Mesenchymal stem cell (in vitro differentiated cells and primary cell): ENCODE results near the gene NIPAL3.
A peak's percentile ranks its signal among the peaks of the same experiment; 100 is the strongest.

Experiments
- DNase-seq: peaks from one replicate; pipeline ENCODE4 v3.0.0-alpha.2; 2013
- H2AFZ ChIP-seq: one replicate; pipeline ENCODE4 v1.6.1; 2013; ENCODE audit warnings: low read depth, mild to moderate bottlenecking, control low read depth, inconsistent platforms, low read length, moderate library complexity
- H2AK5ac ChIP-seq: 2 replicates; pipeline ENCODE4 v1.6.1; 2013; ENCODE audit warnings: low read length, moderate library complexity, mild to moderate bottlenecking, inconsistent platforms; ENCODE audit not compliant: severe bottlenecking
- H2BK120ac ChIP-seq: one replicate; pipeline ENCODE4 v1.6.1; 2013; ENCODE audit warnings: low read depth, mild to moderate bottlenecking, inconsistent platforms, low read length, moderate library complexity
- H2BK12ac ChIP-seq, 2 experiments: one replicate each; pipeline ENCODE4 v1.6.1; 2013; ENCODE audit warnings: inconsistent platforms in 2 of 2, low read length in 2 of 2, mild to moderate bottlenecking in 2 of 2, moderate library complexity in 2 of 2, control low read depth in 1 of 2
- H2BK15ac ChIP-seq: one replicate; pipeline ENCODE4 v1.6.1; 2013; ENCODE audit warnings: mild to moderate bottlenecking, low read depth, inconsistent platforms; ENCODE audit not compliant: poor library complexity, severe bottlenecking
- H2BK5ac ChIP-seq: 2 replicates; pipeline ENCODE4 v1.6.1; 2013; ENCODE audit warnings: low read depth, mild to moderate bottlenecking, low read length, control low read depth, inconsistent platforms; ENCODE audit not compliant: poor library complexity, severe bottlenecking
- H3K14ac ChIP-seq, 2 experiments: one replicate each; pipeline ENCODE4 v1.6.1; 2013; ENCODE audit warnings: inconsistent platforms in 2 of 2, low read length in 2 of 2, control low read depth in 1 of 2, mild to moderate bottlenecking in 1 of 2, moderate library complexity in 1 of 2
- H3K18ac ChIP-seq, 2 experiments: one replicate each; pipeline ENCODE4 v1.6.1; 2013; ENCODE audit warnings: inconsistent platforms in 2 of 2, low read length in 2 of 2, control low read depth in 1 of 2, low read depth in 1 of 2, mild to moderate bottlenecking in 1 of 2
- H3K23ac ChIP-seq, 2 experiments: one replicate each; pipeline ENCODE4 v1.6.1; 2013; ENCODE audit warnings: inconsistent platforms in 2 of 2, low read length in 2 of 2, mild to moderate bottlenecking in 2 of 2, moderate library complexity in 2 of 2, control low read depth in 1 of 2
- H3K27ac ChIP-seq: 2 replicates; pipeline ENCODE4 v1.5.1; 2013; ENCODE audit warnings: mild to moderate bottlenecking, moderate library complexity, low read length, control low read depth, inconsistent platforms; ENCODE audit not compliant: poor library complexity, severe bottlenecking
- H3K27me3 ChIP-seq, 2 experiments: 2 replicates each; pipeline versions ENCODE4 v1.6.1 to v1.7.0; 2013; ENCODE audit warnings: low read length in 2 of 2, mild to moderate bottlenecking in 2 of 2, moderate library complexity in 2 of 2, control low read depth in 1 of 2, inconsistent platforms in 1 of 2; ENCODE audit not compliant: control insufficient read depth in 1 of 2, insufficient read depth in 1 of 2
- H3K36me3 ChIP-seq, 2 experiments: 2 replicates each; pipeline versions ENCODE4 v1.6.1 to v1.7.0; 2013; ENCODE audit warnings: low read length in 2 of 2, control low read depth in 1 of 2, inconsistent platforms in 1 of 2, low read depth in 1 of 2, mild to moderate bottlenecking in 1 of 2; ENCODE audit not compliant: insufficient read depth in 2 of 2, control insufficient read depth in 1 of 2
- H3K4ac ChIP-seq, 2 experiments: one replicate each; pipeline ENCODE4 v1.6.1; 2013; ENCODE audit warnings: inconsistent platforms in 2 of 2, low read length in 2 of 2, mild to moderate bottlenecking in 2 of 2, moderate library complexity in 2 of 2, control low read depth in 1 of 2, low read depth in 1 of 2
- H3K4me1 ChIP-seq: 2 replicates; pipeline ENCODE4 v1.6.1; 2013; ENCODE audit warnings: low read depth, low read length, control low read depth; ENCODE audit not compliant: control insufficient read depth, insufficient read depth
- H3K4me2 ChIP-seq: 2 replicates; pipeline ENCODE4 v1.6.1; 2013; ENCODE audit warnings: low read length, mild to moderate bottlenecking, inconsistent platforms; ENCODE audit not compliant: poor library complexity, severe bottlenecking
- H3K4me3 ChIP-seq, 2 experiments: 2 replicates each; pipeline versions ENCODE4 v1.5.1 to v1.7.0; 2013; ENCODE audit warnings: low read length in 2 of 2, mild to moderate bottlenecking in 2 of 2, control low read depth in 1 of 2, low read depth in 1 of 2; ENCODE audit not compliant: insufficient read depth in 1 of 2
- H3K79me1 ChIP-seq: replicated peaks from 2 replicates; pipeline ENCODE4 v1.6.1; 2013; ENCODE audit warnings: mild to moderate bottlenecking, control low read depth, low read length, inconsistent platforms; ENCODE audit not compliant: poor library complexity, severe bottlenecking
- H3K9ac ChIP-seq: 2 replicates; pipeline ENCODE4 v1.7.0; 2013; ENCODE audit warnings: mild to moderate bottlenecking, low read length, moderate library complexity
- H3K9me3 ChIP-seq: 2 replicates; pipeline ENCODE4 v1.7.0; 2013; ENCODE audit warnings: mild to moderate bottlenecking, low read length; ENCODE audit not compliant: control insufficient read depth
- H4K8ac ChIP-seq: one replicate; pipeline ENCODE4 v1.6.1; 2013; ENCODE audit warnings: inconsistent platforms, mild to moderate bottlenecking, low read length, moderate library complexity
- H4K91ac ChIP-seq: one replicate; pipeline ENCODE4 v1.6.1; 2013; ENCODE audit warnings: mild to moderate bottlenecking, low read length, inconsistent platforms
- WGBS: methylation state at CpG from one replicate; pipeline ENCODE4 v1.1.7; 2013; ENCODE audit warnings: mixed read lengths; 5-methylcytosine and 5-hydroxymethylcytosine counted together

Gene NIPAL3

DNA sequence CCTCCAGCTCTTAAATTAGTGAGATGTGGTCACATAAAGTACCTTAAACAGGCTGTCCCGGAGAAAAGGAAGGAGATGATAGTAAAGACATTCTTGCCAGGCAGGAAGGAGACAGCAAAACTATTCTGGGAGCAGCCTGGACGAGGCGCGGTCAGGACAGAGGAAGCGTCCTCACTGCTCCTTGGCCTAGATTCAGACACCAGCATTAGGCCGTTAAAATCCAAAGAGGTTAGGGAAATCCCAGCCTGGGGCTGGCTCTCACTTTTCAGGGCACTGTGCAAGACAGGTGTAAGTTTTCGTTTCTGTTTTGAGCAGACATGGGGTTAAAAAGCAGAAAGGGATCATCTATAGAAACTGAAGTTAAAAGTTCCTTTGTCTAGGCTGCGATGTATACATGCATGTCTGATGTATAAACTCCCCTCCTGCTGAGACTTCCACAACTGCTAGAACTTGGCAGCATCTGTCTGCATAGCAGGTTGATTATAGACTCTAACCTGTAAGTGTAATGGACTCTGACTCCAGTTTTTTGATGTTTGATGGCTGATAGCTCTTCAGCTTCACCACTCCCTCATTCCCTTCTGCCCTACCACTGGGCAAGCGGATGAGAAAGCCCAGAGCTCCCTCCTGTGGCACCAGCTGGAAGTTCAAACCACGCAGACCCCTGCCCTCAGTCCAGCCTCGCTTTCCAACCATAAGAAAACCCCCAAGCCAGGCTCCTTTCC is 23.6 kb upstream of the NIPAL3 start:
- Histone ChIP-seq H2AK5ac (peak overlapping the region; percentile 18), H3K9me3 (no peaks in the 10 kb centered on the region), H2BK5ac (no peak overlapping the region), H3K18ac (peak overlapping the region in 1 of 2 experiments; percentile 54), H2AFZ (peak overlapping the region; percentile 1), H2BK12ac (peak overlapping the region; percentile 38 to 85), H2BK15ac (no peak overlapping the region), H3K9ac (peak overlapping the region; percentile 83), H3K79me1 (peaks cover 3% of the 10 kb centered on the region), H3K4me3 (no peak overlapping the region), H3K4me1 (peaks cover 10% of the 10 kb centered on the region), H2BK120ac (peak overlapping the region; percentile 15), H3K27me3 (no peaks in the 10 kb centered on the region), H4K91ac (peak overlapping the region; percentile 54), H3K4ac (peak overlapping the region in 1 of 2 experiments; percentile 83), H3K27ac (no peak overlapping the region), H3K36me3 (peaks cover 0 to under 1% of the 10 kb centered on the region in 2 experiments), H3K4me2 (no peak overlapping the region), H4K8ac (peak overlapping the region; percentile 81), H3K14ac (no peak overlapping the region), H3K23ac (no peak overlapping the region)
- WGBS = 38% methylated on average over 9 of the region's 11 CpGs
- peak; percentile 78 for DNase-seq

DNA sequence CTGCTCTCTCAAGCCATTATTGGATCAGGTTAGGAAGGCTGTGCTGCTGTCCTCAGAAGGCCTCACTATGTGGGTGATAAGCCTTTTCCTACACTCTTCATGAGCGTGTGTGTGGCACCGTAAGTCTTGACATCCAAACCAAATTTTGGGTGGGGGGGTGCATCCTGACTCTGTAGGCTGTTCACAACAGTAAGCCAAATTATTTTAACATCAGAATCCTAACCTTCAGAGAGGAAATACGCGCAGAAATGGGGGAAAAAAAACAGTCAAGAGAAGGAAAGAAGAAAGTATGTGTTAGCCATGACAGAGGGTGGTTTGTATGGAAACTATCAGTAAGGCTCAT is 23.0 kb upstream of the NIPAL3 start:
- peaks cover 7% of the 10 kb centered on the region for H3K4me1 ChIP-seq
- no peaks in the 10 kb centered on the region for H3K9me3 ChIP-seq
- H3K14ac ChIP-seq = no peak overlapping the region
- 83% methylated on average over 2 of the region's 4 CpGs for WGBS
- no peaks in the 10 kb centered on the region for H3K27me3 ChIP-seq
- H4K91ac ChIP-seq = peak overlapping the region; percentile 54
- no peak overlapping the region for H2AFZ ChIP-seq
- H2AK5ac ChIP-seq = no peak overlapping the region
- peak overlapping the region in 1 of 2 experiments; percentile 83 for H3K4ac ChIP-seq
- peak overlapping the region; percentile 54 for H3K9ac ChIP-seq
- no peak overlapping the region for H2BK15ac ChIP-seq
- H3K4me3 ChIP-seq = no peak overlapping the region
- H4K8ac ChIP-seq = peak overlapping the region; percentile 81
- peak overlapping the region; percentile 38 to 85 for H2BK12ac ChIP-seq
- peaks cover 3% of the 10 kb centered on the region for H3K79me1 ChIP-seq
- H3K23ac ChIP-seq = no peak overlapping the region
- no peak overlapping the region for H3K27ac ChIP-seq
- peak overlapping the region; percentile 15 for H2BK120ac ChIP-seq
- DNase-seq = peak; percentile 36
- no peak overlapping the region for H2BK5ac ChIP-seq
- H3K18ac ChIP-seq = no peak overlapping the region
- no peak overlapping the region for H3K4me2 ChIP-seq
- H3K36me3 ChIP-seq = no peaks in the 10 kb centered on the region

DNA sequence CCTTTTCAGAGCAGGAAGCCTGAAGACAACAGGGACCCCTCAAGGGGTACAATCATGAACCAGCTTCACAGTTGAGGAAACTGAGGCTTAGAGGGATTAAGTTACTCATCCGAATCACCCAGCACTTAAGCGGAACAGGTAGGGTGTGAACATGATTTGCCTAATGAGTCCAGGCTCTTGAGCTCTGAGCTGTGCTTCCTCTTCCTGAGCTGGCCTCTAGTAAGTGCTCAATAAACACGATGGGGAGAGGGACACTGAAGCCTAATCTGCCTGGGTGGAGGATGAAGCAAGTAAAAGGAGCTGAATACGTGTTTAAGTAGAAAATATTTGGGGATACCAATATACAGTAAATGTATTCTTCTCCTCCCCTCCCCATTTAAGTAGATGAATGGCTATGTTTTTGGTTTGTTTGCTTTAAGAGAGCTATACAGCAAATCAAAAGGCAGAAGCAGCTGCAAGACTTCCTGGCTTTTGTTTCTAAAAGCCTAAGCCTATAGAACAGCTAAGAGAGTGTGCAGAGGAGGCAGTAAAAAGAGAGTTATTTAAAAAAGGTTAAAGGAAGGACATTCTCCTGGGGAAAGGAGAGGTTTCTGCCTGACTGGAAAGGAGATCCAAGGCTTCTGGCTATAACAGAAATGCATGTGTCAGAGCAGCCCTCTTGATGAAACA is 22.5 kb upstream of the NIPAL3 start:
- Histone ChIP-seq H2BK15ac (no peak overlapping the region), H3K4ac (peak overlapping the region in 1 of 2 experiments; percentile 60), H3K23ac (no peak overlapping the region), H4K8ac (no peak overlapping the region), H3K9ac (peak overlapping the region; percentile 54), H2AK5ac (no peak overlapping the region), H3K27ac (no peak overlapping the region), H3K4me3 (no peak overlapping the region), H2BK120ac (no peak overlapping the region), H3K4me2 (no peak overlapping the region), H3K36me3 (no peaks in the 10 kb centered on the region), H3K14ac (no peak overlapping the region), H4K91ac (no peak overlapping the region), H3K79me1 (peaks cover 3% of the 10 kb centered on the region), H3K4me1 (peaks cover 5% of the 10 kb centered on the region), H2BK12ac (peak overlapping the region; percentile 51 to 80), H2BK5ac (no peak overlapping the region), H2AFZ (peak overlapping the region; percentile 46), H3K9me3 (no peaks in the 10 kb centered on the region), H3K18ac (peak overlapping the region; percentile 3 to 54), H3K27me3 (no peaks in the 10 kb centered on the region)
- 76% methylated on average over 3 of the region's 4 CpGs for WGBS
- DNase-seq = peak; percentile 39

DNA sequence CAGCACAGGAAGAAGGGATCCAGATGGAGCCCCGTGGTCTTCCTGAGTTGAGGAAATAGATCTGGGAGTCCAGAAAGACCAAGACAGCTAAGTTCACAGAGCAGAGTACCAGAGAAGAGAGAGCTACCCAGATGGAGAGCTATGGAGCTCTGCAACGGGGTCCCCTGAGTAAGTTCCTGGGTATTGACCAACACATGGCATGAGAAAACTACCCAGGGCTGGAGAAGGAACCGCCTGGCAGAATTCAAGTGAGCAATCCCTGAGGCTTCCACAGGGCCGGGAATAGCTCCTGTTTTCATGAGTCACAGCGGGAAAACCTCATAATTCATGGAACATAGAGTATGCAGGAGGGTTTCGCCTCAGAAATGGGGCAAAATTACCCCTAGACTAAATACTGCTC is 21.7 kb upstream of the NIPAL3 start:
- peak overlapping the region in 1 of 2 experiments; percentile 57 for H3K18ac ChIP-seq
- H3K4me1 ChIP-seq = peaks cover 2% of the 10 kb centered on the region
- H2BK15ac ChIP-seq = peak overlapping the region; percentile 20
- H2AFZ ChIP-seq = no peak overlapping the region
- H3K23ac ChIP-seq = no peak overlapping the region
- H4K8ac ChIP-seq = peak overlapping the region; percentile 88
- no peaks in the 10 kb centered on the region for H3K27me3 ChIP-seq
- no peaks in the 10 kb centered on the region for H3K36me3 ChIP-seq
- H3K79me1 ChIP-seq = peaks cover 3% of the 10 kb centered on the region
- WGBS = 23% methylated on average over 6 of the region's 6 CpGs
- H2AK5ac ChIP-seq = no peak overlapping the region
- no peak overlapping the region for H3K4me2 ChIP-seq
- peak overlapping the region in 1 of 2 experiments; percentile 73 for H3K4ac ChIP-seq
- no peak overlapping the region for H3K27ac ChIP-seq
- DNase-seq = peak; percentile 93
- H3K9ac ChIP-seq = peak overlapping the region; percentile 54
- no peaks in the 10 kb centered on the region for H3K9me3 ChIP-seq
- no peak overlapping the region for H2BK5ac ChIP-seq
- no peak overlapping the region for H4K91ac ChIP-seq
- H2BK12ac ChIP-seq = peak overlapping the region; percentile 70 to 72
- no peak overlapping the region for H2BK120ac ChIP-seq
- H3K4me3 ChIP-seq = peak overlapping the region in 1 of 2 experiments; percentile 11
- no peak overlapping the region for H3K14ac ChIP-seq
